Measurements from ENCODE around the gene SRGAP2C.
"Not testable (repeated sequence)": the region's sequence is repeated elsewhere in the genome, so short reads cannot be mapped to it uniquely, and the experiment has no call there.

DNA sequence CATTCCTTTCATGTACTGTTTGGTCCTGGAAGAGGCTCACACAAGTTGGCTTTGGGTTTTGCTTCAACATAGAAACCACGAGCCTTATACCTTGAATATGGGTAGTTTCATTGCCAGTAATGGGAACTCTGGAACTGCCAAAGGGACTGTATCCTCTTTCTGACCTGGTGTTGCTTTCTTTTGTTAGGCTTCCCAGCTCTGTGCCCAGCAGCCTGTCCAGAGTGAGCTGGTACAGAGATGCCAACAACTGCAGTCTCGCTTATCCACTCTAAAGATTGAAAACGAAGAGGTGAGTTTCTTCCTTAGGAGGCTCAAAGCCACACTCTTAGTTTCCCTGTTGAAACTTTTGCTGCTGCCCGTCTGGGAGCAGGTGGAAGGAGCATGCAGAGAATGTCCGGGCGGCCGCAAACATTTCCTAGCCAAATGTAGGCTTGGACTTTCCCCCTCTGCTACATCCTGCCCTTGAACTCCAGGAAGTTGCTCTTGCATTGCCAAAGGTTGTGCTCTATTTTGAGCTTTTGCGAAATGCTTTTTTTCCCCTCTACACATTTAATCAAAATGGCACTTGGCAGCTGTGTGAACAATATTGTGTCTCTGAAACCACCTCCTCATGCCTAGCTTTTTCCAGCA lies 201.7 kb downstream of the SRGAP2C start:
- TF ChIP-seq, protein P1, sequence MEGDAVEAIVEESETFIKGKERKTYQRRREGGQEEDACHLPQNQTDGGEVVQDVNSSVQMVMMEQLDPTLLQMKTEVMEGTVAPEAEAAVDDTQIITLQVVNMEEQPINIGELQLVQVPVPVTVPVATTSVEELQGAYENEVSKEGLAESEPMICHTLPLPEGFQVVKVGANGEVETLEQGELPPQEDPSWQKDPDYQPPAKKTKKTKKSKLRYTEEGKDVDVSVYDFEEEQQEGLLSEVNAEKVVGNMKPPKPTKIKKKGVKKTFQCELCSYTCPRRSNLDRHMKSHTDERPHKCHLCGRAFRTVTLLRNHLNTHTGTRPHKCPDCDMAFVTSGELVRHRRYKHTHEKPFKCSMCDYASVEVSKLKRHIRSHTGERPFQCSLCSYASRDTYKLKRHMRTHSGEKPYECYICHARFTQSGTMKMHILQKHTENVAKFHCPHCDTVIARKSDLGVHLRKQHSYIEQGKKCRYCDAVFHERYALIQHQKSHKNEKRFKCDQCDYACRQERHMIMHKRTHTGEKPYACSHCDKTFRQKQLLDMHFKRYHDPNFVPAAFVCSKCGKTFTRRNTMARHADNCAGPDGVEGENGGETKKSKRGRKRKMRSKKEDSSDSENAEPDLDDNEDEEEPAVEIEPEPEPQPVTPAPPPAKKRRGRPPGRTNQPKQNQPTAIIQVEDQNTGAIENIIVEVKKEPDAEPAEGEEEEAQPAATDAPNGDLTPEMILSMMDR (IDR thresholded peaks at IDR 0.05; ENCODE audit: extremely low read depth in 1 of 2, insufficient read depth in 1 of 2, low read depth in 1 of 2, low read length in 2 of 2), result not testable (repeated sequence)
- not testable (repeated sequence) for TF ChIP-seq POLR2A (IDR thresholded peaks at IDR 0.05; ENCODE audit: low read depth, low read length); FOS (IDR thresholded peaks at IDR 0.05; ENCODE audit: borderline replicate concordance, insufficient read depth, low read length); EZH2 (IDR thresholded peaks at IDR 0.05; ENCODE audit: borderline replicate concordance, low read depth, low read length, severe bottlenecking); JUN (IDR thresholded peaks at IDR 0.05; ENCODE audit: borderline replicate concordance, insufficient read depth, insufficient read length, low read depth); POLR2AphosphoS5 (IDR thresholded peaks at IDR 0.05; ENCODE audit: insufficient read depth, low read depth, low read length); GATA2 (IDR thresholded peaks at IDR 0.05; ENCODE audit: insufficient read depth, insufficient read length, low read depth, low read length); MYC (IDR thresholded peaks at IDR 0.05; ENCODE audit: low read depth, low read length)
